Measurements from ENCODE around the gene MKKS. TPM values are rescaled to one million over a fixed set of nuclear protein-coding genes. Genes with fewer than 3 reads are reported as not detected.

The MKKS gene
- total and polyA plus RNA-seq, 2 of the 13 experiments (the other 11 are each of a cell fraction or from before 2014, with no cell fraction given): 26.7 to 34.5 TPM

- TF ChIP-seq STAG1 (CRISPR knock-in tag; IDR thresholded peaks at IDR 0.05) (peak; percentile 74), ZNF816 (CRISPR knock-in tag; IDR thresholded peaks at IDR 0.05; ENCODE audit: borderline replicate concordance) (no peak), HNRNPH1 (optimal IDR thresholded peaks at IDR 0.05; ENCODE audit: low read depth, low read length) (no peak)
Measured at GRCh38 chr20:10404959-10405530, 29.0 kb downstream of the MKKS start (continued).

- FAIRE-seq: no peak
- Histone ChIP-seq H3K4me2 (ENCODE audit: low read depth, low read length) (no peak overlapping the region), H4K20me1 (ENCODE audit: insufficient read depth, low read length) (no peaks in the 10 kb centered on the region), H3K4me3 (replicated peaks in 1 of 3; ENCODE audit: insufficient read depth in 1 of 3, low read depth in 2 of 3, low read length in 3 of 3) (no peak overlapping the region), H2AFZ (ENCODE audit: low read length) (no peak overlapping the region), H3K9ac (ENCODE audit: insufficient read depth, low read depth, low read length) (no peak overlapping the region), H3K9me3 (ENCODE audit: low read length) (no peaks in the 10 kb centered on the region), H3K36me3 (replicated peaks in 1 of 2; ENCODE audit: control insufficient read depth in 1 of 2, insufficient read depth in 2 of 2, low read length in 2 of 2) (peaks cover 4 to 10% of the 10 kb centered on the region in 2 experiments; a peak in 3 of 5 replicates), H3K27me3 (ENCODE audit: control insufficient read depth in 1 of 2, insufficient read depth in 2 of 2, low read length in 2 of 2) (no peaks in the 10 kb centered on the region), H3K4me1 (ENCODE audit: insufficient read depth, low read length) (peaks cover 2% of the 10 kb centered on the region), H3K27ac (ENCODE audit: extremely low read length, insufficient read depth, low read length) (no peak overlapping the region), H3K79me2 (ENCODE audit: insufficient read depth, low read length) (no peaks in the 10 kb centered on the region)
- intact Hi-C loops (cut with micrococcal nuclease; ENCODE audit: unreplicated experiment) (loop anchor here (2.0 kb wide), 1 partner anchor 87 kb away; no protein-coding TSS in a partner anchor), in situ Hi-C loops (cut with HindIII; ENCODE audit: extremely low pct_ligation_motif_present, low pct_unique_long_range_greater_than_20kb) (no loop called here)
- ChIA-PET CTCF (ENCODE audit: low intra/inter-chr PET ratio, low total read pairs) (no interaction called here), POLR2A (interaction anchor here (1.4 kb wide), 1 partner anchor 30 kb away, joined by 7 read pairs; the partner anchor contains the start of genes MKKS and SLX4IP)
- WGBS (ENCODE audit: low lambda C conversion rate): 91% methylated on average over 2 of the region's 2 CpGs
- TF ChIP-seq CTCF (CRISPR knock-in tag; IDR thresholded peaks at IDR 0.05): peak; percentile 48
- TF ChIP-seq STAG1 (CRISPR knock-in tag; IDR thresholded peaks at IDR 0.05): peak; percentile 62
- peak; percentile 23; the same call in 1 of the 2 replicates for TF ChIP-seq RAD21 (CRISPR knock-in tag; IDR thresholded peaks at IDR 0.05)
- no peak for TF ChIP-seq ZNF891 (CRISPR knock-in tag; IDR thresholded peaks at IDR 0.05)
- ATAC-seq: peak; percentile 90
- DNase-seq (ENCODE audit: low spot score): no peak
- BruUV-seq (replicated peaks): no TSS peak
Measured at GRCh38 chr20:10404023-10404628, 29.9 kb downstream of the MKKS start.

Measured in HepG2 (cell line).